Parathyroid adenoma (tissue), 2 donors: ENCODE results near the gene RGS3.

Source experiments
- H2AFZ ChIP-seq: fragments of 300-600 bp; sonication (generic); one replicate; pipeline ENCODE4 v1.7.0; 2017; ENCODE audit warnings: antibody characterized with exemption, mild to moderate bottlenecking
- H3K27ac ChIP-seq: fragments of 300-600 bp; sonication (generic); one replicate; pipeline ENCODE4 v1.7.0; 2017
- H3K27me3 ChIP-seq: fragments of 300-600 bp; sonication (generic); one replicate; pipeline ENCODE4 v1.7.0; 2017; ENCODE audit warnings: low read length; ENCODE audit not compliant: control insufficient read depth, insufficient read depth
- H3K36me3 ChIP-seq: fragments of 300-600 bp; sonication (generic); one replicate; pipeline ENCODE4 v1.7.0; 2017; ENCODE audit warnings: low read length; ENCODE audit not compliant: control insufficient read depth, insufficient read depth
- H3K4me1 ChIP-seq: fragments of 300-600 bp; sonication (generic); one replicate; pipeline ENCODE4 v1.7.0; 2017; ENCODE audit warnings: control low read depth
- H3K4me2 ChIP-seq: fragments of 300-600 bp; sonication (generic); one replicate; pipeline ENCODE4 v1.7.0; 2017; ENCODE audit warnings: low read length
- H3K4me3 ChIP-seq: fragments of 300-600 bp; sonication (generic); one replicate; pipeline ENCODE4 v1.7.0; 2017; ENCODE audit warnings: low read depth, low read length
- H3K79me2 ChIP-seq: fragments of 300-600 bp; sonication (generic); one replicate; pipeline ENCODE4 v1.7.0; 2017; ENCODE audit warnings: control low read depth
- H3K9ac ChIP-seq: fragments of 300-600 bp; sonication (generic); one replicate; pipeline ENCODE4 v1.7.0; 2017; ENCODE audit warnings: mild to moderate bottlenecking
- H3K9me3 ChIP-seq: fragments of 300-600 bp; sonication (generic); one replicate; pipeline ENCODE4 v1.7.0; 2017; ENCODE audit warnings: low read length; ENCODE audit not compliant: control insufficient read depth
- CTCF ChIP-seq: fragments of 300-600 bp; sonication (generic); IDR thresholded peaks from one replicate; pipeline ENCODE4 v1.7.0; 2017; ENCODE audit warnings: antibody characterized with exemption, mild to moderate bottlenecking
- donor health status: primary hyperparathyroidism.

The RGS3 gene

GRCh38 chr9:113508111-113508749 lies 44.7 kb downstream of the RGS3 start:
- H3K27ac ChIP-seq = no peak overlapping the region
- no peak overlapping the region for H3K4me2 ChIP-seq
- no peaks in the 10 kb centered on the region for H3K4me1 ChIP-seq
- no peak overlapping the region for H3K9ac ChIP-seq
- H3K9me3 ChIP-seq = no peaks in the 10 kb centered on the region
- H2AFZ ChIP-seq = no peak overlapping the region
- no peaks in the 10 kb centered on the region for H3K79me2 ChIP-seq
- TF ChIP-seq CTCF = no peak
- H3K4me3 ChIP-seq = no peak overlapping the region
- no peaks in the 10 kb centered on the region for H3K27me3 ChIP-seq
- no peaks in the 10 kb centered on the region for H3K36me3 ChIP-seq

DNA sequence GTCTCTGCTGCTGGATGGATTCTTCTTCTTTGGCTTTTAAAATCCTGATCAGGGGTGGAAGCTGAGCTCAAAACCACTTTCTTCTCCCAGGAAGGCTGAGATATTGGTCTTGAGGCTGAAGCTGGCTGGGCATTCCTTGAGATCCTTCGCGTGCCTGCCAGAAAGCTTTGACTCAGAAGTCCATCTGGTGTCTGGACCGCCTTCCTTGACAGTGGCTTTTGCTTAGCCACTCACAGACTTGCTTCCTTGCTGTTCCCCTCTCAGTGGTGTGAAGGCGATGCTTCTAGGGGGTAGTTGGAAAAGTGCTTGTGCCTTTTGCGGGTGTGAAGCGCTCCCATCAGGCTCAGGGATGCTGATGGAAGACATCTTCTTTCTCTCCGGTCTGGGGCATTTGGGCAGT lies 45.9 kb downstream of the RGS3 start:
- no peak for TF ChIP-seq CTCF
- no peak overlapping the region for H3K9ac ChIP-seq
- H3K4me2 ChIP-seq = no peak overlapping the region
- no peak overlapping the region for H3K27ac ChIP-seq
- H3K36me3 ChIP-seq = no peaks in the 10 kb centered on the region
- H3K4me1 ChIP-seq = no peaks in the 10 kb centered on the region
- H3K4me3 ChIP-seq = no peak overlapping the region
- no peak overlapping the region for H2AFZ ChIP-seq
- H3K79me2 ChIP-seq = no peaks in the 10 kb centered on the region
- no peaks in the 10 kb centered on the region for H3K27me3 ChIP-seq
- H3K9me3 ChIP-seq = no peaks in the 10 kb centered on the region

DNA sequence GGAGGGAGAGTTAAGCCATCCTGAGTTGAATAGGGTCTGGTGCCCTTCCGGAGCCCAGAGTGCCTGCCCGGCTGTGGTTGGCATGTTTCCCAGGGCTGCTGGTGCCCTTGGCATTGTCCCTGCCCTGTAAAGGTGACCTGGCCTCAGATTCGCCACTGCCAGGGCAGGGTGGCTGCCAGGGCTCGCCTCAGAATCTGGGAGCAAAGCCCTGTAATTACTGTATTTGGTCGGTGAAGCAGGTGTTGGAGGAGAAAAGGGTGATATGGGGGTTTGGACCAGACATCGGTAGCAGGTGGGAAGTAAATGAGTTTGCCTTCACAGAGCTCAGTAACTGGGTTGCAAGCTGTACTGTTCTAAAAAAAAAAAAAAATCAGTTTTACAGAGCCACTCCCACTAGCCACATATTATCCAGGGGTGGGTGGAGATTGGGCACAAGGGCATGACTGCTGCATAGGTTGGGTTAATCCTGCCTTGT lies 47.6 kb downstream of the RGS3 start:
- Histone ChIP-seq H3K4me2 (no peak overlapping the region), H3K9ac (no peak overlapping the region), H3K9me3 (no peaks in the 10 kb centered on the region), H2AFZ (no peak overlapping the region), H3K4me3 (no peak overlapping the region), H3K36me3 (no peaks in the 10 kb centered on the region), H3K27ac (no peak overlapping the region), H3K4me1 (no peaks in the 10 kb centered on the region), H3K27me3 (no peaks in the 10 kb centered on the region), H3K79me2 (no peaks in the 10 kb centered on the region)
- no peak for TF ChIP-seq CTCF

DNA sequence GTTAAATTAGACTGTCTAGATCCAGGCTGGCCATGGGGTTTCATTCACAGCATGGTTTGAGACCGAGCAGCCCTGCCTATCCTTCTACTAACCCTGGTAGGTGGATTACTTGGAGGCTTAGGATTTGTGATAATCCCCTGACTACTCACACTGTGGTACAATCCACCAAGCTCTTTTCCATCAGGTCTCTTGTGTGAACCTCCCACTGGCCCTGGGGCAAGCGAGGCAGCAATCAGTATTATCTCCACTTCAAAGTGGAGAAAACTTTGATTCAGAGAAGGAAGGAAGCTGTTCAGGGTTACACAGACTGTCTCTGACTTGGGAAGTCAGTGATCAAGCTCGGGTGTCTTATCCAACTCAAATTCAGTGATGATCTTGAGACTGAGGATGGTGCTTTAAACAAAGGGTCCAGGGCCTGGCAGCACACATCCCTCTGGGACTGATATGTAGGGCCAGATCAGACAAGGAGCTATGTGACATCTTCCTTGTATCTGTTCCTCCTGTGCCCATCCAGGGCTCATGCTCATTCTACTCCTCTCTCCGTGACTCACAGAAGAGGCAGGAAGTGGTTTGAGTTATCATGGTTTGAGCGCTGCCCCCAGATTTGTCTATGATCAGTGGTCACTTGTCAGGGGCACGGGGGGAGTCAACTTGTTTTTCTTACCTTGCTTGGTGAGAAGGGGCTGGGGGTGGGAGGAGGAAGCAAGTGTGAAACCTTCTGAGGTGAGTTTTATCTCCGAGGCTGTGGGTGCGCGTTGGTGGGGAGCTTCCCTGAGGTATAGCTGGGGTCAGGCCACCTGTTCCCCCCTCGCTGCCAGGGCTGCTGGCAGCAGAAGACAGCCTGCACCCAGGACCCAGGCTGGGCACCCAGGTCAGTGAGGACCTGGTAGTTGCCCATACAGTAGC lies 48.6 kb downstream of the RGS3 start:
- Histone ChIP-seq H3K79me2 (no peaks in the 10 kb centered on the region), H3K27me3 (no peaks in the 10 kb centered on the region), H3K9ac (no peak overlapping the region), H3K9me3 (no peaks in the 10 kb centered on the region), H3K4me3 (no peak overlapping the region), H3K4me1 (no peaks in the 10 kb centered on the region), H3K4me2 (no peak overlapping the region), H3K27ac (no peak overlapping the region), H3K36me3 (no peaks in the 10 kb centered on the region), H2AFZ (no peak overlapping the region)
- no peak for TF ChIP-seq CTCF
